ENCODE measurements around the gene GAS6.
"Not testable (repeated sequence)": the region's sequence is repeated elsewhere in the genome, so short reads cannot be mapped to it uniquely, and the experiment has no call there.

The GAS6 gene

DNA sequence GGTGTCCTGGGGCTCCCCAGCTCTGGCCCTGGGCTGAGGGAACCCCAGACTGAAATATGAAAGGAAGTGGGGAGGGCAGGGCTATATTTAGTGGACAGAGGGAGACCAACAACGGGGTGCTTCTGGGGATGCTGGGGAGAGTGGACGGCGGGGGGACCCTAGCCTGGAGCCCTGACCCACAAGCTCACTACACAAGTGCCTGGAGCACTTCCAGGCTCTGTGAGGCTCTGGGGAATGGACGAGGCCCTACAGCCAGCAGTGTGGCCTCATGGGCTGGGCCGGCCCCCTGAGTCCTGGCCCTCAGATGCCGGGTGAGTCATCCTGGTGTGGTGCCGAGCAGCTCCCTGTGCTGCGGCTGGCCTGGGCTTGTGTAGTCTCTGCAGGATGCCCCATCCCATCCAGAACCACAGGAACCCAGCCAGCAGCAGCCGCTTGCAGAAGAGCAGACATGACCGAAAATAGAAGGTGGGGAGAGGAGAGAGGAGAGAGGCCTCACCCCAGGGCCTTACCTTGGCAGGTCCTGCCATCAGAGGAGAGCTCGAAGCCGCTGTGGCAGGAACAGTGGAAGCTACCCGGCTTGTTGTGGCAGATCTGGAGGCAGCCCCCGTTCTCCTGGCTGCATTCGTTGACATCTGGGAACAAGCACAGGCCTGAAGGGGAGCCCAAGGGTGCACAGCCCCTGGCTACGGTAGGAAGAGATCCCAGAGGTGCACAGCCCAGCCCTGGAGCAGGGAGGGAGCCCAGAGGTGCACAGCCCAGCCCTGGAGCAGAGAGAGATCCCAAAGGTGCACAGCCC, 26.1 kb downstream of the GAS6 start:
- ATAC-seq (peak; percentile 10), DNase-seq (no peak)

DNA sequence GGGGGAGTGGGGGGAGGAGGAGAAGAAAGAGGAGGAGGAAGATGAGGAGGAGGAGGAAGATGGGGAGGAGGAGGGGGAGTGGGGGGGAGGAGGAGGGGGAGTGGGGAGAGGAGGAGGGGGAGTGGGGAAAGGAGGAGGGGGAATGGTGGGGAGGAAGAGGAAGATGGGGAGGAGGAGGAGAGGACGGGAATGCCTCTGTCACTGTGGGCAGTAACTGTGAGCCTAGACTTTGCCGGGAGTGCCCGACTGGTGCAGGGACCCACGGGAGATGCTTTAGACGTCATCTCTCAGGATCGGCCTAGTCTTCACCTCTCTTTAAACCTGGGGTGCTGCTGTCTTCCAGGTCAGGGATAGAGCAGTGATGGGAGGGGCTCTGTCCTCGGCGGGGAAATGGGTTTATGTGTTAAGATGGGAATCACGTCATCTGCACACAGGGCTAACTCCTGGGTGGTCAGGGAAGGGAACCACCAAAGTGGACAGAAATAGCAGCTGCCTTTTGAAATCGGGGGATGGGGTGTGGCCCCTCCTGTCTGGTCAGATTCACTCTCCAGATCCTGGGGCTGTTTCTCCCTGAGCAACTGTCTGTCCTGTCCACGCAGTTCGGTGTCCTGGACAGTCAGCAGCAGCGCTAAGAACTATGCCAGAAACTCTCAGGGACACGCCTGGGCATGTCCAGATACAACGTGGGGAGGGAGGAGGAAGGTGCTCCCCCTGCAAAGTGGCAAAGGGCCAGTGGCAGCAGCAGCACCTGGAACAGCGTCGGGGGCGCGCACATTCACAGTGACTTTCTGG, 26.9 kb downstream of the GAS6 start:
- no peak for ATAC-seq
- DNase-seq = no peak

DNA sequence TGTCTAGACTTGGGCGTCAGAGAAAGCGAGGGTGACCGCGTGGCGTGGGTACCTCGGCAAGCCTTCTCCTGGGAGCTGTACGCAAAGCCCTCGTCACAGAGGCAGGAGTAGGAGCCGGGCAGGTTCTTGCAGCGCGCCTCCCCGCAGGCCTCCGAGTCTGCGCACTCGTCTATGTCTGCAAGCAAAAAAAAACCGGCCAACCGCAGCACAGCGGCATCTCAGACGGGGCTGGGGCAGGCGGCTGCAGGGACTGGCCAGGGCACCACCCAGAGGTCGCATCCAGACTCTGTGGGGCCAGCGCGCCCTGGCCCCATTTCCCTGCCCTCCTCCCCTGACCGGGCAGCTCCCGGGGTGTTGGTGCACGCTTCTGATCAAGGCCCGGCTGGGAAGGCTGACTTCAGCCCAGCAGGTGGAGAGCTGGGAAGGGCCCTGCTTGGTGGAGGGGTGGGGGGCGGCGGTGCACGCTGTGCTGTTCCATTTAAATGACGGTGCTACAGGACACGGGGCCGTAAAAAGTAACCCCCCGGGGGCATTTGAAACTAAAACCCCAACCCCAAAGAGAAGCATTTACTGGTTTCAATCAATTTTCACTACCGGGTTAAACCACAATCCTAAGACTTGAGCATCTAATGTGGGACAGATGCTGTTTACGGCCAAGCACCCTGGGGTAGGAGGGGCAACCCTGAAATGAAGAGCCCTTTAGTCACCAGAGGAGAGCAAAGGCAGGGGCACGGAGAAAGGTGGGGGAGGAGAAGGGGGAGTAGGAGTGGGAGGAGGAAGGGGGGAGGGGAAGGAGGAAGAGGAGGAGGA, 28.2 kb downstream of the GAS6 start:
- DNase-seq (no peak), ATAC-seq (no peak)

DNA sequence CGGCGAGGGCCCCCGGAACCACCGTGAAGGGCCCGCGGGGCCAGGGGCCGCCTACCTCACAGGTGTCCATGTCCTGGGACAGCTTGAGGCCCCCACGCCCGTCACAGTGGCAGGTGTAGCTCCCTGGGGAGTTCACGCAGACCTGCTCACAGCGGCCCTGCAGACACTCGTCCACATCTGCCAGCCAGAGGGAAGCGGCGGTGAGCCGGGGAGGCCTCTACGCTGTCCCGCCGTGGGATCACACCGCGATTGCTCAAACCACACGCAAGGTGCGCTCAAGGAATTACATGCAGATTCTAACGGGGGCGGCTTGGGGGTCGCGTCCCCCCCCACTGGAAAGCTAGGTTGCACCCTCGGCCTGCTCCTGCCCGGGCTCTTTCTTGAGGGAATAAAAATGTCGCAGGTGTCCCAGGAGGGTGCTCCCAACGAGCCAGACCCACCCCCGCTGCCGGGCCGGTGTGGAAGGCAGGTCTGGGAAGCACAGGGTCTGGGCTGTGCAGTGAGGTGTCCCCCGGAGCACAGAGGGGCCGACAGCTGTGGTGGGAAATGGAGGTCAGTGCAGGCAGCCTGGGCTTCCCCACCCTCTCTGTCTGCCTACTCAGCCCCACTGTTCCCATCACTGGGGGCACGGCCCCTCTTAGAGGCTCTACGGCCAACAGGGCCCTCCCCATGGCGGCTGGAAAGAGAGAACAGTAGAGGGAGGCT, 29.2 kb downstream of the GAS6 start:
- DNase-seq (no peak), ATAC-seq (no peak)

DNA sequence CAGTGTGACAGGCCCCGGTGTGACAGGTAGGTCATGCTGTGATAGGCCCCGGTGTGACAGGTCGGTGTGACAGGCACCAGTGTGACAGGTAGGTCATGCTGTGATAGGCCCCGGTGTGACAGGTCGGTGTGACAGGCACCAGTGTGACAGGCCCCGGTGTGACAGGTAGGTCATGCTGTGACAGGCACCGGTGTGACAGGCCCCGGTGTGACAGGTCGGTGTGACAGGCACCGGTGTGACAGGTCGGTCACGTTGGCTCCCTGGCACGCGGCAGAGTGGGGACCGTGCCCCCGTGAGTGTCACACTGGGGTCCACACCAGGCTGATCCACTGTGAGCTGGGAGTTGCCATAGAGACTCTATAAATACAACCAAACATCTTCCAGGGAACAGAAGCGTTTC, 29.9 kb downstream of the GAS6 start:
- DNase-seq, ATAC-seq: not testable (repeated sequence)

DNA sequence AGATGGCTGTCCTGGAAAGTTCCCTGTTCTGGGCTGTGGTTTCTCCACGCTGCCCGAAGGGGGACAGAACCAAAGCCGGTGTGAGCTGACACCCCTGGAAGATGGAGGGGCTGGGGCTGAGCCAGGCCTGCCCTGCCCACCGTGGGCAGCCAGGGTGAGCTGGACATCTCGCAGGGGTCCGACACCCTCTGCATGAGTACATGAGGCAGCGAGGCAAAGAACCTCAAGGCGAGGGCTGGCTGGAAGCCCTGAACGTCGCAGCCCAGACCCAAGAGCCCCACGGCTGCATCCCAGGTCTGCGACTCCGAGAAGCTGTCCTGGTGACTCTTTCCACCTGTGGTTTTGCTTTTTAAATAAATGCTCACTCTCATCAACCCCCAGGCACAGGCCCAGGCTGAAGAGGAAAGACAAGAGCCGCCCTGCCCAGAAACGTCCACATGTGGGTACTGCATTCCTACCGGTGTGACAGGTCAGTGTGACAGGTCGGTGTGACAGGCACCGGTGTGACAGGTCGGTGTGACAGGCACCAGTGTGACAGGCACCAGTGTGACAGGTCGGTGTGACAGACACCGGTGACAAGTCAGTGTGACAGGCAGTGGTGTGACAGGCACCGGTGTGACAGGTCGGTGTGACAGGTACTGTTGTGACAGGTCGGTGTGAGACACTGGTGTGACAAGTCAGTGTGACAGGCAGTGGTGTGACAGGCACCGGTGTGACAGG, 30.6 kb downstream of the GAS6 start:
- no peak for ATAC-seq
- DNase-seq = no peak

DNA sequence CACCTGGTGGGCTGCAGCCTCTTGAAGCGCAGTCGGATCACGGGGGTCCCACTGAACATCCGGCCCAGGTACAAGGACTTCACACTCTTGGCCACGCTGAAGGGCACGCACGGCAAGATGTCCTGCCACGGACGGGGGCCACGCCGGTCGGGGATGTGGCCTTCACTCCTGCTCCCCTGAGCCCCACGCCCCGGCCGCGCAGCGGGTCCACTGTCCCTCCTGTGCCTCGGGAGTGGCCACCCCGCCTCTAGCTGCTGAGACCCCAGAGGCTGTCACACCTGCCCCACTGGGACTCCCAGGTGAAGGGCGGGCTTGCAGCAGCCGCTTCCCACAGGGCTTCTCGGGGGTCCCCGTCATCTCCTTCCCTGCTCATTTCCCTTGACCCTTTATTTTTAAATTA, 31.2 kb downstream of the GAS6 start:
- ATAC-seq (no peak), DNase-seq (no peak)

DNA sequence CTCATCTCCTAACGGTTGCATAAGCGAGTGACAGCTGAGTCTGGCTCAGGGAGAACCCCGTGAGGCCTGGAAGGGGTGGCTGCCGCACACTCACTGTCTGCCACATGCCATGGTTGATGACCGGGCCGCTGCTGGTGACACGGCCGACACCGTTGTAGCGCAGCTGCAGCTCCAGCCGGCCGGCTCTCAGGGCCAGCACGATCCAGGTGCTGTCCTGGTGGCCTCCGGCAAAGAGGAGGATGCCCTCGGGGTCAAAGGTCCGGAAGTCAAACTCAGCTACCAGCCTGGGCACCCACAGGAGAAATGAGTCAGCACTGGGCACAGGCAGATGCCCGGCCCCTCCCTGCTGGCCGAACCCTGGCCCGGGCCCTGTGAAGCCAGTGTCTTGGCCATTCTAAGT, 31.7 kb downstream of the GAS6 start:
- ATAC-seq = no peak

DNA sequence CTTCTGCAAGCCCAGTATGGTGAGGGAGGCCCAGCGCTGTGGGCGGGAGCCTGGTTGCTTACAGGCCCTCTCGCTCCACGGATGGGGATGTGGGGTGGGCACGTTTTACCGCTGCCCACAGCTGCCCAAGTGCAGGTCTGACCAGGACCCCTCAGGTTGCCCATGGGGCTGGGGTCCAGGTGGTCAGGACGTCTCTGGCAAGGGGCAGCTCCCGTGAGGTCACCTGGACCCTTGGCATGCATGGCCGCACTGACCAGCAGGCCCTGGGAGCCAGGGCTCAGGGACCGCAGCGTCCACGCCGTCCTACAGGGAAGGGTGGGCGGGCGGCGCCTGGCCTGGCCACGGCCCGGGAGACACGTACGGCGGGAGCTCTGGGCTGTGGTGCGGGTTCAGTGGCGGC, 32.8 kb downstream of the GAS6 start:
- no peak for ATAC-seq
- no peak for DNase-seq

More for the DNA sequence above, 31.7 kb downstream of the GAS6 start:
- DNase-seq = no peak

DNA sequence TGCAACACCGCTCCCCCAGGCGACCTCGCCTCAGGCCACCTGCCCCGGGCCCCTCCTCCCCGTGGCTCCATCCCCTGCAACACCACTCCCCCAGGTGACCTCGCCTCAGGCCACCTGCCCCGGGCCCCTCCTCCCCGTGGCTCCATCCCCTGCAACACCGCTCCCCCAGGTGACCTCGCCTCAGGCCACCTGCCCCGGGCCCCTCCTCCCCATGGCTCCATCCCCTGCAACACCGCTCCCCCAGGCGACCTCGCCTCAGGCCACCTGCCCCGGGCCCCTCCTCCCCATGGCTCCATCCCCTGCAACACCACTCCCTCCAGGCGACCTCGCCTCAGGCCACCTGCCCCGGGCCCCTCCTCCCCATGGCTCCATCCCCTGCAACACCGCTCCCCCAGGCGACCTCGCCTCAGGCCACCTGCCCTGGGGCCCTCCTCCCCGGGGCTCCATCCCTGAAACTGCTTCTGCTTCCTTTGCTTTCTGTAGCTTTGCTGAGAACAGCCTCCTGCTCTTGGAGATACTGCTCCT, 33.4 kb downstream of the GAS6 start:
- DNase-seq, ATAC-seq: not testable (repeated sequence)

DNA sequence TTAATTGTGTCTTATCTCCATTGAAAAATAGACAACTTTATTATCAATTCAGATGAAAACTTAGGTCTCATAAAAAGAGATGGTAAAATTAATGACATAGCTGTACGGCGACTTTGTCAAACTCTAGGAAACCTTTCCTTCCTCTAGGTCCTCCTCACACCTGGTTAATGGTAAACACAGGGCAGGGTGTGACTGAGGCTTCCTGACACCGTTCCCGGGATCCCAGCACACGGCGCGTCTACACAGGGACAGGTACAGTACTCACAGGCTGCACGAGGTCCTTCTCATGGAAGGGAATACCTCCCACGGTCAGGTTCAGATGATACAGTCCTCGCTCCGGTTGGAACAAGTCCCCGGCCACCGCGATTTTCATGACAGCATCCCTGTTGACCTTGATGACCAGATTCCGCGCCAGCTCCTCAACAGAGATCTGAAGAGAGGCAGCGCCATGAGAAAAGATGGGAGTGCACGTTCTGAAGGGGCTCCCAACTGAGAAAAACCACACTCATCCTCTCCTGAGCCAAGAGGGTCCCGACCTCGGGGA, 35.5 kb downstream of the GAS6 start:
- no peak for DNase-seq

DNA sequence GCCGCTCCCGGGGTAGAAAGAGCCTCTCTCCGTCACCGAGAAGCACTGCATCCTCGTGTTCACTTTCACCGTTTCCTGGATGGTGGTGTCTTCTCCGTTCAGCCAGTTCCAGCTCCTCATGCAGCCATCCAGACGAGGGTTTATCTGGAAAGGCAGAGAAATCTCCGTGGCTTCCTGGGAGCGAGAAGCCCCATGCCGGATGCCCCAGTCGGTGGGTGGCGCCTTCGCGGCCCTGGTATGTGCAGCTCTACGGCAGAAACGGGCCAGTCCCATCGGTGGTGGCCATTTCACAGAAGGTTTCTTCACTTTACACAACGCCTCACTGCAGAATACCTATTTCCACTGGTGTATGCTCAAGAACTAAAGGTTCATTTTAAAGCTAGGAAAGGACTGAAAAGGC, 36.9 kb downstream of the GAS6 start:
- ATAC-seq (no peak), DNase-seq (no peak)

More for the DNA sequence above, 35.5 kb downstream of the GAS6 start:
- ATAC-seq = no peak

DNA sequence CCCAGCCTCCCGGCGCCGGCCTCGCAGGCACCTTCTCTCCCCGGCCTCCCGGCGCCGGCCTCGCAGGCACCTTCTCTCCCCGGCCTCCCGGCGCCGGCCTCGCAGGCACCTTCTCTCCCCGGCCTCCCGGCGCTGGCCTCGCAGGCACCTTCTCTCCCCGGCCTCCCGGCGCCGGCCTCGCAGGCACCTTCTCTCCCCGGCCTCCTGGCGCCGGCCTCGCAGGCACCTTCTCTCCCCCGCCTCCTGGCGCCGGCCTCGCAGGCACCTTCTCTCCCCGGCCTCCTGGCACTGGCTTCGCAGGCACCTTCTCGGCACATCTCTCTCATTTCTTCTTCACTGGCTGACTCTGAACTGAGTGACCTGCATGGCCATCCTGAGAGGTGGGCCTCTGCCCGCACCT, 37.4 kb downstream of the GAS6 start:
- ATAC-seq, DNase-seq: not testable (repeated sequence)

DNA sequence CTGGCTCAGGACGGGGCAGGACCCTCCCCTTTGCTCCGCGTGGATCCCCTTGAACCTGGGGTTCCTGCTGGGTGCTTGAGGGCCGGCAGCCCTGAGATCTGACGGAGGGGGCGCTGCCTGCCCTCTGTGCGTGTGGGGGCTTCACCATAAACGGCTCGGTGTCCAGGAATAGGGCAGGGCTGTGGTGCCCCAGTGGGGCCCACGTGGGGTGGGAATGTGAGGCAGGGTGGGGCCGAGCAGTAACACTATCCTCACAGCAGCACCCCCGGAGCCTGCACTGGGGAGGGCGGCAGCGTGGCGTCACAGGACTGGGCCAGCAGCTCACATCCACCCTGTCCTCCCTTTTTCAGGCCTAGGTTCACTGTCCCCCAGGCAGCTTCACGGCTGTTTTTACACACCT, 38.0 kb downstream of the GAS6 start:
- ATAC-seq (no peak), DNase-seq (no peak)

DNA sequence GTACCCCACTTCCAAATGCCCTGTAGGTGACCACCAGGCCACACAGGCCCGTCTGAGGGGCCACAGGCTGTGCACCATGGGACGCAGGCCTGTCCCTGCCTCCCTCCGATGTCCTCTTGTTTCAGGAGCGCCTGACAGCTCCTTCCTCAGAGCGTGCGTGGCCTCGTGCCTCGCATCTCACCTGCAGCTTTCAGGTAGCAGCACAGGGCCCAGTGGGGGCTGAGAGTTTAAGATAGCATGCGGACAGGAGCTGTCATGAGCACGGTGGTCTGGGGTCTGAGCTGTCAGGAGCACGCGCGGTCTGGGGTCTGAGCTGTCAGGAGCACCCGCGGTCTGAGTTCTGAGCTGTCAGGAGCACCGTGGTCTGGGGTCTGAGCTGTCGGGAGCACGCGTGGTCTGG, 40.1 kb downstream of the GAS6 start:
- DNase-seq = no peak
- ATAC-seq = no peak

DNA sequence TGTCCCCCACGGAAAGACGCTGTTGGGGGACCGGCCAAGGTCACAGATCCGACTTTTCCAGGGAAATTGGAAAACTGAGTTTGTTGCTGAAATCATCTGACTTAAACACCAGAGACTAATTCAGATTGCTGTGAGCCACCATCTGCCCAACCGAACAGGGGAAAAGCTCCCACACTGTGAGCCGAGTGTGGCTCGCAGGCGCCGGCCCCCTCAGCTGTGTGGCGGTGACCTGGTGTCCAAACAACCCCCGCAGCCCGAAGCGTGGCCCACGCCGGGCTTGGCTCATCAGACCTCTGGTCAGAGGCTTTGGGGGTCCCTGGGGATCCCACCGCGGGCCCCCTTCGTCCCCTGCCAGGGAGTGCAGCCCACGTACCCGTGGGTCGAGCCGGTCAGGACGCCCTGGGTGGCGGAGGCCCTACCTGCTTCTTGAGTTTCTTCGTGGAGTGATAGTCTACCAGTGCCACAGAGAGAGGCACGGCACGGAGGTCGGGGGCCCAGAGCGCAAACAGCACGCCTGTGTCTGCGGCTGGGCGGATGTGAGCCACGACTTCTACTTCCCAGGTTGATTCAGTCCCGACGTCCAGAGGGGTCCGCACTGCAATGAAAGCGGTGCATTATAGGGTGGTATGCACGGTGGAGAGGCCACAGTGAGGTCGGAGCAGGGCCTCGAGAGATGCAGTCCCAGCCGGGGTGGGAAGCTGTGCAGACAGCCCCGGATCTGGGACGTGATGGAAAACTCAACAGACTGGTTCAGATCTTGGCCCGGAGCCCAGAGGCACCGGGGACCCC, 40.7 kb downstream of the GAS6 start:
- DNase-seq (no peak), ATAC-seq (no peak)

DNA sequence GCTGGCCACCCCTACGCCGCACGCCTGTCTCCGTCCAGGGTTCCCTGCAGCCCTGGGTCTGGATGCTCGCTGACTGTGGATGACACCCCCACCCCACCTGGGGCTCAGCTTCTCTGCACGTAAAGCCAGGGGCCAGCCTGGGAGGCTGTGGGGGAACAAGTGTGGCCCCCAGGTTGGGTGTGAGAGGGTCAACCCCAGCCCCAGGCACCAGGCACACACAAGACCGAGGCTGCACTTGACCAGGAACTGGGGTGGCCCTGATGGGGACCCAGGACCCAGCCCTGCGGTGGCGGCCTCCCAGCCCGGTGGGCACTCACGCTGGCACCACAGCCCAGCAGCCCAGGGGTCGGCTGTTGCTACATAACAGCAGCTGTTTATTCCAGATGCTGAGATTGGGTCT, 41.6 kb downstream of the GAS6 start:
- ATAC-seq = no peak
- no peak for DNase-seq

DNA sequence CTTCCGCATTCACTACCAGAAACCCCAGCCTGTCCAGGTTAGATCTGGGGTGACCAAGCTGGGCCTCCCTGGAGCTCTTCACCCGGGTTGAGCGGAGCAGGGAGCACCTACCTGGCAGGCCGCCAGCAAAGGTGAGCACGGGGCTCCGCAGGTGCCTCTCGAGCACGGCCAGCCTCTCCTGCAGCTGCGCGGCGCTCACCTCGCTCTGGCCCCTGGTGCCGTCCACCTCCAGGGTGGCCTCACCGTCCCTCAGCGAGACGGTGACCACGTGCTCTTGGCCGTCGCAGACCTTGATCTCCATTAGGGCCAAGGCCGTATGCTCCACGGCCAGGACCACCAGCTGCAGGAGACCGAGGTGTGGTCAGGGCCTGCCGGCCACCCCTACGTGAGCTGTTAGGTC, 42.0 kb downstream of the GAS6 start:
- no peak for DNase-seq
- no peak for ATAC-seq

DNA sequence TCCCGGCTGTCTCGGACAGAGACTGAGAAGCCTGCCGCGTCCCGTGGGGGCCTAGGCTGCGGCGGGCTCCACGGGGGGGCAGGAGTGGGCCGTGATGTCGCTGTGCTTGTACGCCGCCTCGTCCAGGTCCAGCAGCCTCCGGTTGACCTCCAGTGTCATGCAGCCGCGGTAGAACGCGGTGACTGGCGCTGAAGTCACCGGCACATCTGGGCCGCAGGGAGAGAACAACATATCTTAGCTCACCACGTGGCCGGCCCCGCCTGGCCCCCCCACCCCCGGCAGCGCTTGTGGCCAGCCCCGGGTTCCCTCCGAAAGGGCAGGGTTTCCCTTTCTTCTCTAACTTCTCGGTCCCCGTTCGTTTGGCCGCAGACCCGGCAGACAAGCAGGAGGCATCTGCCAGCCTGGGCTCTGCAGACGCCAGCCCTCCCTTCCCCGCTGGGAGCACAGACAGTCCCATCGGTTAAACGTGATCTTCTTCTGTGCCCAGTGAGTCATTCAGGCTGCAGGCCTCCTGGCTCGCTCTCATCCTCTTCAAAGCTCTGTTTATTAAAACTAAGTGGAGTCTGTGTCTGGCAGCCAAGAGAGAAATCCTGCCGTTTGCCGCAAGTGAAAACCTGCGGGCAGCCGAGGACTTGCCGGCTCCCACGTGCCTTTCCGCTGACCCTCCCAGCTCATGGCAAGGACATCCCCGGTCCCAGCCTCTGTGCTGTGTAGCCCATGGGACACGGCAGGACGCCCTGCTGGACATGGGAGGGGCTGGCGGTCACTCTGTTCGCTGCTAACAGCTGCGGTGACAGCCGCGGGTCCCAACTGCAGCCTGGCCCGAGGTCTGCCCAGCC, 42.8 kb downstream of the GAS6 start:
- no peak for ATAC-seq
- DNase-seq = no peak
